GM23338 (cell line): ENCODE data around the gene C19orf25.

Experiments used
- CREB1 ChIP-seq: fragments of 250-450 bp; sonication (Bioruptor Pico); IDR thresholded peaks from 2 replicates; pipeline ENCODE4 v1.5.0; 2020; ENCODE audit warnings: low read depth, mild to moderate bottlenecking, moderate library complexity
- CTCF ChIP-seq, 2 experiments: fragments of 200-600 bp in 1 of 2; sonication (generic) in 1 of 2; conservative IDR thresholded peaks; 2 replicates each; pipeline versions ENCODE4 v1.5.1 to v1.6.1; 2016 to 2017; ENCODE audit warnings: antibody characterized with exemption in 2 of 2, low read depth in 2 of 2, mild to moderate bottlenecking in 2 of 2, moderate library complexity in 1 of 2
- ETS1 ChIP-seq: IDR thresholded peaks from 2 replicates; pipeline ENCODE4 v1.6.1; 2016; ENCODE audit warnings: antibody characterized with exemption
- EZH2 ChIP-seq: fragments of 200-600 bp; sonication (generic); IDR thresholded peaks from one replicate; pipeline ENCODE4 v1.8.0; 2017; ENCODE audit warnings: antibody characterized with exemption, mild to moderate bottlenecking, low read depth; ENCODE audit not compliant: unreplicated experiment
- EZH2phosphoT487 ChIP-seq: fragments of 200-600 bp; sonication (generic); IDR thresholded peaks from one replicate; pipeline ENCODE4 v1.8.1; 2018; ENCODE audit warnings: antibody characterized with exemption; ENCODE audit not compliant: unreplicated experiment
- JUNB ChIP-seq: IDR thresholded peaks from one replicate; pipeline ENCODE4 v1.6.1; 2016; ENCODE audit warnings: antibody characterized with exemption; ENCODE audit not compliant: unreplicated experiment
- POLR2AphosphoS5 ChIP-seq: IDR thresholded peaks from 2 replicates; pipeline ENCODE4 v1.6.1; 2016; ENCODE audit warnings: antibody characterized with exemption, low read depth
- STAT1 ChIP-seq: IDR thresholded peaks from one replicate; pipeline ENCODE4 v1.6.1; 2016; ENCODE audit warnings: antibody characterized with exemption; ENCODE audit not compliant: unreplicated experiment
- ZNF114 ChIP-seq: fragments of 250-450 bp; sonication (Bioruptor Pico); IDR thresholded peaks from 2 replicates; pipeline ENCODE4 v1.5.0; 2020; ENCODE audit warnings: mild to moderate bottlenecking, moderate library complexity
- ZNF331 ChIP-seq: fragments of 250-450 bp; sonication (Bioruptor Pico); IDR thresholded peaks from 2 replicates; pipeline ENCODE4 v1.5.0; 2020; ENCODE audit warnings: low read depth, mild to moderate bottlenecking, moderate library complexity
- TF ChIP-seq, protein P1 (sequence below): IDR thresholded peaks from one replicate; pipeline ENCODE4 v1.6.1; 2018; ENCODE audit warnings: antibody characterized with exemption; ENCODE audit not compliant: unreplicated experiment

DNA sequence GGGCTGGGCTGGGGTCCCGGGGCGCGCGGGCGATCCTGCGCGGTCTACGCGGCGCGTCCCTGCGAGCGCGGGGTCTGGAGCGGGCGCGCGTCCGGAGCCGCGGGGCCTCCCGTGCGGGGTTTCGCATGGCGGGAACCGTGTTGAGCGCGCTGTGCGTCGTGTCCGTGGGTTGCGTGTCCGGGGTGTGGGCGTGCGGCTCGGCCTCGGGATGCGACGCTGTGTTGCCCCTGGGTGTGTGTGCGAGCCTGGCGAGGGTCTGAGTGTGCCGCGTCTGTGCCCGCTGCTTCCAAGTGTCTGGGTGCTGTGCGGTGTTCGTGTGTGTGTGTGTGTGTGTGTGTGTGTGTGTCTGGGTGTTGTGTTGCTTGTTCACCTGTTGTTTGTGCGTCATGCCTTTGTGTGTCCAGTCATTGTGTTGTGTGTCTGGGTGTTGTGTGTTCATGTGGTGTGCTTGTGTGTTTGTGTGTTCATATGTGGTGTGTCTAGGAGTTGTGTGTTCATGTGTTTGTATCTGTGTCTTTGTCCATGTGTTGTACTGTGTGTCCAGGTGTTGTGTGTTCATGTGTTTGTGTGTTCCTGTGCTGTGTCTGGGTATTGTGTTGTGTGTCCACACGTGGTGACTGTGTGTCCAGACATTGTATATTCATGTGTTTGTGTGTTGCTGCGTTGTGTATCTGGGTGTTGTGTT lies 45.4 kb upstream of the C19orf25 start:
- TF ChIP-seq CTCF (conservative IDR thresholded peaks at IDR 0.05; ENCODE audit: low read depth in 2 of 2) (no peak), ZNF331 (CRISPR knock-in tag) (no peak), POLR2AphosphoS5 (no peak), EZH2phosphoT487 (no peak), EZH2 (no peak), ETS1 (no peak), STAT1 (no peak), JUNB (no peak), CREB1 (CRISPR knock-in tag) (no peak), ZNF114 (CRISPR knock-in tag) (no peak)
- TF ChIP-seq, protein P1, sequence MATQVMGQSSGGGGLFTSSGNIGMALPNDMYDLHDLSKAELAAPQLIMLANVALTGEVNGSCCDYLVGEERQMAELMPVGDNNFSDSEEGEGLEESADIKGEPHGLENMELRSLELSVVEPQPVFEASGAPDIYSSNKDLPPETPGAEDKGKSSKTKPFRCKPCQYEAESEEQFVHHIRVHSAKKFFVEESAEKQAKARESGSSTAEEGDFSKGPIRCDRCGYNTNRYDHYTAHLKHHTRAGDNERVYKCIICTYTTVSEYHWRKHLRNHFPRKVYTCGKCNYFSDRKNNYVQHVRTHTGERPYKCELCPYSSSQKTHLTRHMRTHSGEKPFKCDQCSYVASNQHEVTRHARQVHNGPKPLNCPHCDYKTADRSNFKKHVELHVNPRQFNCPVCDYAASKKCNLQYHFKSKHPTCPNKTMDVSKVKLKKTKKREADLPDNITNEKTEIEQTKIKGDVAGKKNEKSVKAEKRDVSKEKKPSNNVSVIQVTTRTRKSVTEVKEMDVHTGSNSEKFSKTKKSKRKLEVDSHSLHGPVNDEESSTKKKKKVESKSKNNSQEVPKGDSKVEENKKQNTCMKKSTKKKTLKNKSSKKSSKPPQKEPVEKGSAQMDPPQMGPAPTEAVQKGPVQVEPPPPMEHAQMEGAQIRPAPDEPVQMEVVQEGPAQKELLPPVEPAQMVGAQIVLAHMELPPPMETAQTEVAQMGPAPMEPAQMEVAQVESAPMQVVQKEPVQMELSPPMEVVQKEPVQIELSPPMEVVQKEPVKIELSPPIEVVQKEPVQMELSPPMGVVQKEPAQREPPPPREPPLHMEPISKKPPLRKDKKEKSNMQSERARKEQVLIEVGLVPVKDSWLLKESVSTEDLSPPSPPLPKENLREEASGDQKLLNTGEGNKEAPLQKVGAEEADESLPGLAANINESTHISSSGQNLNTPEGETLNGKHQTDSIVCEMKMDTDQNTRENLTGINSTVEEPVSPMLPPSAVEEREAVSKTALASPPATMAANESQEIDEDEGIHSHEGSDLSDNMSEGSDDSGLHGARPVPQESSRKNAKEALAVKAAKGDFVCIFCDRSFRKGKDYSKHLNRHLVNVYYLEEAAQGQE: no peak
